Mononuclear cell (primary cell): ENCODE measurements around the gene RFPL3. TPM values are rescaled to one million over a fixed set of nuclear protein-coding genes. Genes with fewer than 3 reads are reported as not detected.
"Not testable (repeated sequence)": the region's sequence is repeated elsewhere in the genome, so short reads cannot be mapped to it uniquely, and the experiment has no call there.

Experiments used
- H3K27me3 ChIP-seq: 2 replicates; pipeline ENCODE4 v1.6.0; 2011; ENCODE audit warnings: low read length, control low read depth; ENCODE audit not compliant: insufficient read depth
- H3K4me1 ChIP-seq: 2 replicates; pipeline ENCODE4 v1.5.1; 2011; ENCODE audit warnings: mild to moderate bottlenecking, low read length, control low read depth; ENCODE audit not compliant: insufficient read depth
- H3K4me3 ChIP-seq: 2 replicates; pipeline ENCODE4 v1.5.1; 2011; ENCODE audit warnings: mild to moderate bottlenecking, low read length, moderate library complexity
- H3K9me3 ChIP-seq: 2 replicates; pipeline ENCODE4 v1.5.1; 2011; ENCODE audit warnings: low read depth, mild to moderate bottlenecking, control low read depth, low read length
- total RNA-seq: library from RNA; depleted of rRNA; stranded (reverse); fragments of >200 nt; gene quantifications from one replicate; pipeline ENCODE4 v1.2.3, GENCODE V29; 2012

The RFPL3 gene
- total RNA-seq, 1 donor = 0.21 TPM

- no peaks in the 10 kb centered on the region for H3K9me3 ChIP-seq
- H3K27me3 ChIP-seq = no peaks in the 10 kb centered on the region
- H3K4me3 ChIP-seq = no peak overlapping the region
- no peaks in the 10 kb centered on the region for H3K4me1 ChIP-seq
Observed at GRCh38 chr22:32355760-32356159, 1.9 kb upstream of the RFPL3 start.

GRCh38 chr22:32360096-32360495, 2.4 kb downstream of the RFPL3 start:
- not testable (repeated sequence) for H3K9me3 ChIP-seq, H3K27me3 ChIP-seq, H3K4me3 ChIP-seq, H3K4me1 ChIP-seq

GRCh38 chr22:32361257-32361656, 3.6 kb downstream of the RFPL3 start:
- Histone ChIP-seq H3K4me3 (no peak overlapping the region), H3K27me3 (no peaks in the 10 kb centered on the region), H3K9me3 (no peaks in the 10 kb centered on the region), H3K4me1 (no peaks in the 10 kb centered on the region)

GRCh38 chr22:32364210-32364609, 6.5 kb downstream of the RFPL3 start:
- H3K27me3 ChIP-seq = no peaks in the 10 kb centered on the region
- no peaks in the 10 kb centered on the region for H3K4me1 ChIP-seq
- H3K4me3 ChIP-seq = no peak overlapping the region
- H3K9me3 ChIP-seq = no peaks in the 10 kb centered on the region

GRCh38 chr22:32375678-32376450, 18.2 kb downstream of the RFPL3 start:
- Histone ChIP-seq H3K27me3 (no peaks in the 10 kb centered on the region), H3K4me1 (no peaks in the 10 kb centered on the region), H3K9me3 (no peaks in the 10 kb centered on the region), H3K4me3 (no peak overlapping the region)

- no peak overlapping the region for H3K4me3 ChIP-seq
- no peaks in the 10 kb centered on the region for H3K9me3 ChIP-seq
Observed at GRCh38 chr22:32376681-32377080, 19.0 kb downstream of the RFPL3 start.

GRCh38 chr22:32378707-32379272, 21.1 kb downstream of the RFPL3 start:
- Histone ChIP-seq H3K27me3 (no peaks in the 10 kb centered on the region), H3K4me3 (no peak overlapping the region), H3K4me1 (no peaks in the 10 kb centered on the region)

More at GRCh38 chr22:32376681-32377080, 19.0 kb downstream of the RFPL3 start:
- Histone ChIP-seq H3K4me1 (no peaks in the 10 kb centered on the region), H3K27me3 (no peaks in the 10 kb centered on the region)

GRCh38 chr22:32380991-32381390, 23.3 kb downstream of the RFPL3 start:
- no peak overlapping the region for H3K4me3 ChIP-seq
- H3K4me1 ChIP-seq = no peaks in the 10 kb centered on the region
- H3K27me3 ChIP-seq = no peaks in the 10 kb centered on the region
- no peaks in the 10 kb centered on the region for H3K9me3 ChIP-seq

More at GRCh38 chr22:32378707-32379272, 21.1 kb downstream of the RFPL3 start:
- no peaks in the 10 kb centered on the region for H3K9me3 ChIP-seq

GRCh38 chr22:32385681-32386080, 28.0 kb downstream of the RFPL3 start:
- H3K4me3 ChIP-seq = no peak overlapping the region
- no peaks in the 10 kb centered on the region for H3K9me3 ChIP-seq
- no peaks in the 10 kb centered on the region for H3K4me1 ChIP-seq
- H3K27me3 ChIP-seq = no peaks in the 10 kb centered on the region

GRCh38 chr22:32389685-32390084, 32.0 kb downstream of the RFPL3 start:
- H3K4me1 ChIP-seq = no peaks in the 10 kb centered on the region
- H3K9me3 ChIP-seq = no peaks in the 10 kb centered on the region
- H3K4me3 ChIP-seq = no peak overlapping the region
- no peaks in the 10 kb centered on the region for H3K27me3 ChIP-seq

GRCh38 chr22:32395107-32395506, 37.4 kb downstream of the RFPL3 start:
- Histone ChIP-seq H3K27me3 (no peaks in the 10 kb centered on the region), H3K4me1 (no peaks in the 10 kb centered on the region), H3K4me3 (no peak overlapping the region), H3K9me3 (no peaks in the 10 kb centered on the region)

- Histone ChIP-seq H3K9me3 (no peaks in the 10 kb centered on the region), H3K4me3 (no peak overlapping the region), H3K4me1 (no peaks in the 10 kb centered on the region), H3K27me3 (no peaks in the 10 kb centered on the region)
Observed at GRCh38 chr22:32396255-32396654, 38.6 kb downstream of the RFPL3 start.

- Histone ChIP-seq H3K4me1 (no peaks in the 10 kb centered on the region), H3K9me3 (no peaks in the 10 kb centered on the region), H3K4me3 (no peak overlapping the region), H3K27me3 (no peaks in the 10 kb centered on the region)
Observed at GRCh38 chr22:32396746-32397145, 39.1 kb downstream of the RFPL3 start.

GRCh38 chr22:32401486-32401885, 43.8 kb downstream of the RFPL3 start:
- no peaks in the 10 kb centered on the region for H3K27me3 ChIP-seq
- no peak overlapping the region for H3K4me3 ChIP-seq
- no peaks in the 10 kb centered on the region for H3K9me3 ChIP-seq
- H3K4me1 ChIP-seq = peaks cover under 1% of the 10 kb centered on the region

GRCh38 chr22:32404021-32404420, 46.4 kb downstream of the RFPL3 start:
- no peaks in the 10 kb centered on the region for H3K9me3 ChIP-seq
- H3K4me1 ChIP-seq = peaks cover 18% of the 10 kb centered on the region
- no peaks in the 10 kb centered on the region for H3K27me3 ChIP-seq
- H3K4me3 ChIP-seq = no peak overlapping the region

GRCh38 chr22:32407312-32407711, 49.6 kb downstream of the RFPL3 start:
- H3K4me1 ChIP-seq = peaks cover 37% of the 10 kb centered on the region
- H3K9me3 ChIP-seq = no peaks in the 10 kb centered on the region
- no peak overlapping the region for H3K4me3 ChIP-seq
- no peaks in the 10 kb centered on the region for H3K27me3 ChIP-seq
